ENCODE measurements around the gene DCLK1.

- no peak for TF ChIP-seq CTCF (IDR thresholded peaks at IDR 0.05)
- no peak for TF ChIP-seq POLR2A (IDR thresholded peaks at IDR 0.05)
These were observed 367.4 kb downstream of the DCLK1 start for GRCh38 chr13:35763782-35764123.

All from prostate gland (tissue), 2 donors.